HepG2 (cell line): ENCODE data around the gene ANKRD37. TPM values are rescaled to one million over a fixed set of nuclear protein-coding genes. Genes with fewer than 3 reads are reported as not detected.

Source experiments
- ATAC-seq: fragments of 200-7000 bp; cut with Tn5 transposase; 3 replicates; pipeline ENCODE4 v1.9.1; 2020; ENCODE audit warnings: mild to moderate bottlenecking, moderate library complexity
- BruUV-seq: library from RNA; stranded (reverse); fragments of 400-500 nt; replicated peaks from 2 replicates; lab custom pipeline; 2021; lab: Mats Ljungman, UMichigan
- CTCF ChIA-PET: fragments of 300-600 bp; formaldehyde crosslinking; extraction: SDS; loops from one replicate; lab custom pipeline; 2021; ENCODE audit warnings: low total read pairs, inconsistent platforms, low intra/inter-chr PET ratio; lab: Yijun Ruan, JAX
- POLR2A ChIA-PET: fragments of 350-600 bp; sonication (Branson Sonifier 250); formaldehyde crosslinking; loops from one replicate; lab custom pipeline; 2020; ENCODE audit warnings: antibody characterized with exemption, inconsistent platforms; lab: Yijun Ruan, JAX
- DNase-seq: peaks from one replicate; pipeline ENCODE4 v3.0.0-alpha.2; 2015; ENCODE audit warnings: low spot score
- FAIRE-seq: peaks from 3 replicates; lab custom pipeline; 2011; peaks lifted over from hg19 to GRCh38; lab: Jason Lieb, UNC
- H2AFZ ChIP-seq: one replicate; pipeline ENCODE4 v1.6.1; 2011; ENCODE audit warnings: low read length, inconsistent platforms
- H3K27ac ChIP-seq: fragments of 300-600 bp; 3 replicates; pipeline ENCODE4 v1.8.0; 2011; ENCODE audit warnings: mixed run types, mild to moderate bottlenecking, mixed read lengths, low read length, inconsistent platforms; ENCODE audit not compliant: insufficient read depth; ENCODE audit errors: extremely low read length
- H3K27me3 ChIP-seq, 2 experiments: fragments of 200-600 bp in 1 of 2; 2 replicates in 1 of 2; 3 replicates in 1 of 2; pipeline versions ENCODE4 v1.6.0 to v1.8.0; 2011; ENCODE audit warnings: low read length in 2 of 2, mild to moderate bottlenecking in 2 of 2, moderate library complexity in 2 of 2, inconsistent platforms in 1 of 2; ENCODE audit not compliant: insufficient read depth in 2 of 2, control insufficient read depth in 1 of 2
- H3K36me3 ChIP-seq, 2 experiments: fragments of 200-600 bp in 1 of 2; replicated peaks in 1 of 2; 2 replicates in 1 of 2; 3 replicates in 1 of 2; pipeline versions ENCODE4 v1.5.1 to v1.8.0; 2011; ENCODE audit warnings: low read length in 2 of 2, inconsistent platforms in 1 of 2; ENCODE audit not compliant: insufficient read depth in 2 of 2, control insufficient read depth in 1 of 2
- H3K4me1 ChIP-seq: 2 replicates; pipeline ENCODE4 v1.5.1; 2012; ENCODE audit warnings: low read length, inconsistent platforms; ENCODE audit not compliant: insufficient read depth
- H3K4me2 ChIP-seq: 2 replicates; pipeline ENCODE4 v1.6.0; 2011; ENCODE audit warnings: low read depth, low read length, inconsistent platforms
- H3K4me3 ChIP-seq, 3 experiments: fragments of 200-600 bp in 1 of 3; sonication (generic), shearing (Covaris generic) in 1 of 3; replicated peaks in 1 of 3; 2 replicates each; pipeline ENCODE4 v1.5.1; 2011 to 2016; ENCODE audit warnings: low read length in 3 of 3, inconsistent platforms in 2 of 3, low read depth in 2 of 3, mild to moderate bottlenecking in 2 of 3, control low read depth in 1 of 3, mixed read lengths in 1 of 3; ENCODE audit not compliant: insufficient read depth in 1 of 3
- H3K79me2 ChIP-seq: one replicate; pipeline ENCODE4 v1.6.1; 2011; ENCODE audit warnings: low read length, inconsistent platforms; ENCODE audit not compliant: insufficient read depth
- H3K9ac ChIP-seq: 2 replicates; pipeline ENCODE4 v1.6.0; 2011; ENCODE audit warnings: mild to moderate bottlenecking, low read depth, low read length, inconsistent platforms; ENCODE audit not compliant: insufficient read depth
- H3K9me3 ChIP-seq: 2 replicates; pipeline ENCODE4 v1.5.1; 2012; ENCODE audit warnings: mild to moderate bottlenecking, low read length
- H4K20me1 ChIP-seq: 2 replicates; pipeline ENCODE4 v1.6.0; 2011; ENCODE audit warnings: inconsistent platforms, mild to moderate bottlenecking, low read length, moderate library complexity; ENCODE audit not compliant: insufficient read depth
- CCAR2 ChIP-seq: fragments of 200-400 bp; formaldehyde crosslinking; optimal IDR thresholded peaks from 2 replicates; pipeline ENCODE3; 2018; ENCODE audit warnings: low read depth, mild to moderate bottlenecking, low read length, moderate library complexity
- HNRNPLL ChIP-seq: fragments of 200-400 bp; formaldehyde crosslinking; IDR thresholded peaks from 2 replicates; pipeline ENCODE4 v1.6.1; 2017; ENCODE audit warnings: mild to moderate bottlenecking, low read depth, low read length; ENCODE audit not compliant: poor library complexity, severe bottlenecking
- KLF13 ChIP-seq: sonication (generic); formaldehyde crosslinking; IDR thresholded peaks from 2 replicates; pipeline ENCODE4 v1.4.0; 2020; ENCODE audit warnings: mild to moderate bottlenecking, missing genetic modification reagents
- NFRKB ChIP-seq: fragments of 450-650 bp; IDR thresholded peaks from 2 replicates; pipeline ENCODE4 v1.6.1; 2017
- SATB2 ChIP-seq: sonication (generic); formaldehyde crosslinking; IDR thresholded peaks from 2 replicates; pipeline ENCODE4 v1.5.0; 2020; ENCODE audit warnings: missing genetic modification reagents
- SP5 ChIP-seq: IDR thresholded peaks from 2 replicates; pipeline ENCODE4 v1.6.1; 2016; ENCODE audit warnings: low read depth, borderline replicate concordance
- TBX3 ChIP-seq: fragments of 450-650 bp; IDR thresholded peaks from 2 replicates; pipeline ENCODE4 v1.6.1; 2017; ENCODE audit warnings: antibody characterized with exemption, mild to moderate bottlenecking, inconsistent platforms, borderline replicate concordance
- ZNF333 ChIP-seq: sonication (generic); formaldehyde crosslinking; IDR thresholded peaks from 2 replicates; pipeline ENCODE4 v1.4.0; 2020; ENCODE audit warnings: mild to moderate bottlenecking, missing genetic modification reagents, borderline replicate concordance
- ZNF567 ChIP-seq: sonication (generic); formaldehyde crosslinking; IDR thresholded peaks from 2 replicates; pipeline ENCODE4 v1.8.1; 2023; ENCODE audit warnings: mild to moderate bottlenecking, missing genetic modification reagents, borderline replicate concordance
- WGBS: methylation state at CpG from one replicate; pipeline ENCODE4 v1.1.6; 2017; ENCODE audit warnings: low lambda C conversion rate; 5-methylcytosine and 5-hydroxymethylcytosine counted together
- in situ Hi-C: cut with HindIII; loops from 2 replicates; pipeline ENCODE4 v1.10.0; 2017; ENCODE audit warnings: low pct_unique_long_range_greater_than_20kb; ENCODE audit not compliant: extremely low pct_ligation_motif_present
- intact Hi-C: fragments of 100-400 bp; cut with micrococcal nuclease; formaldehyde crosslinking; loops from one replicate; pipeline ENCODE4 v1.10.0; 2022; ENCODE audit not compliant: unreplicated experiment
- polyA plus RNA-seq, 8 experiments: library from polyadenylated mRNA; depleted of rRNA in 3 of 8; stranded (reverse) in 7 of 8; unstranded in 1 of 8; fragments of >200 nt; fragmentation: Illumina TruSeq in 4 of 8; extraction: Trizol in 4 of 8; gene quantifications; 2 replicates each; pipeline versions ENCODE4 v1.2.1 to v1.2.3, GENCODE V29; 2011 to 2016; ENCODE audit warnings: low read depth in 4 of 8, missing spikeins in 1 of 8, mixed read lengths in 1 of 8; ENCODE audit not compliant: insufficient read depth in 1 of 8
- total RNA-seq, 5 experiments: library from RNA; depleted of rRNA; stranded (reverse); fragments of >200 nt; fragmentation: Illumina TruSeq; extraction: Trizol; gene quantifications; 2 replicates each; pipeline ENCODE4 v1.2.3, GENCODE V29; 2016; ENCODE audit warnings: low read depth in 1 of 5
- TF ChIP-seq, protein P1 (sequence below): conservative IDR thresholded peaks from 2 replicates; pipeline ENCODE4 v1.6.1; 2018; ENCODE audit warnings: missing genetic modification reagents
- TF ChIP-seq, protein P2 (sequence below): sonication (generic); formaldehyde crosslinking; conservative IDR thresholded peaks from 2 replicates; pipeline ENCODE4 v1.4.0; 2020; ENCODE audit warnings: missing genetic modification reagents
- TF ChIP-seq, protein P3 (sequence below): sonication (generic); formaldehyde crosslinking; IDR thresholded peaks from 2 replicates; pipeline ENCODE4 v1.4.0; 2020; ENCODE audit warnings: missing genetic modification reagents
- TF ChIP-seq, protein P4 (sequence below): sonication (generic); formaldehyde crosslinking; IDR thresholded peaks from 2 replicates; pipeline ENCODE4 v1.8.0; 2022; ENCODE audit warnings: mild to moderate bottlenecking, missing genetic modification reagents, moderate library complexity
- TF ChIP-seq, protein P5 (sequence below): sonication (generic); formaldehyde crosslinking; IDR thresholded peaks from 2 replicates; pipeline ENCODE4 v1.4.0; 2020; ENCODE audit warnings: missing genetic modification reagents, mild to moderate bottlenecking, borderline replicate concordance

ANKRD37 gene
- total and polyA plus RNA-seq, 2 of the 13 experiments (the other 11 are each of a cell fraction or from before 2014, with no cell fraction given), result 2.2 to 51.4 TPM

DNA sequence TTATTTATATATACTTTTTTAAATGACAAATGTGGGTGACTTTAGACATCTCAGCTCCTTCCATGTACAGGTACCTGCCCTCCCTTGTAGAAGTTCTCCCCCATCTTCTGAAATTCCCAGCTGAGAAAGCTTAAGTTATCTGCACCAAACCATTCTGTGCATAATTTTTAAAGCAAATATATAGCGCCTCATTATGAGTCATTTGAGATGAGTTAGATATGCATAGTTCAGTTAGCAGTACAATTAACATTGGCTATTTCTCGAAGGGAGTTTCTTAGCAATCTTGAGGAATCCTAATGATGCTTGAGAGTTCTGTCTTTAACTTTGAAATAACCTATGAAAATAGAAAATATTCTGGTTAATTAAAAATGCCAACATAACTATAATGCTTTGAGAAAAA, 48.6 kb downstream of the ANKRD37 start:
- Histone ChIP-seq H3K27me3 (no peaks in the 10 kb centered on the region; a peak in 1 of 5 replicates), H2AFZ (no peak overlapping the region), H3K4me2 (no peak overlapping the region), H3K79me2 (no peaks in the 10 kb centered on the region), H3K9me3 (no peaks in the 10 kb centered on the region), H3K4me3 (no peak overlapping the region), H3K4me1 (no peaks in the 10 kb centered on the region), H3K27ac (no peak overlapping the region), H4K20me1 (no peaks in the 10 kb centered on the region), H3K36me3 (no peaks in the 10 kb centered on the region), H3K9ac (no peak overlapping the region)
- DNase-seq (no peak), FAIRE-seq (no peak), ATAC-seq (no peak)
- WGBS, result 15% methylated on average over 2 of the region's 2 CpGs
- ChIA-PET CTCF (no interaction called here), POLR2A (no interaction called here)
- intact Hi-C loops, result no loop called here
- BruUV-seq, result no TSS peak
- in situ Hi-C loops, result no loop called here
- TF ChIP-seq ZNF333 (CRISPR knock-in tag) (no peak), NFRKB (no peak), KLF13 (CRISPR knock-in tag) (no peak), SATB2 (CRISPR knock-in tag) (no peak), HNRNPLL (no peak), CCAR2 (no peak), ZNF567 (CRISPR knock-in tag) (no peak), TBX3 (no peak), SP5 (CRISPR knock-in tag) (no peak)
- TF ChIP-seq, protein P1, sequence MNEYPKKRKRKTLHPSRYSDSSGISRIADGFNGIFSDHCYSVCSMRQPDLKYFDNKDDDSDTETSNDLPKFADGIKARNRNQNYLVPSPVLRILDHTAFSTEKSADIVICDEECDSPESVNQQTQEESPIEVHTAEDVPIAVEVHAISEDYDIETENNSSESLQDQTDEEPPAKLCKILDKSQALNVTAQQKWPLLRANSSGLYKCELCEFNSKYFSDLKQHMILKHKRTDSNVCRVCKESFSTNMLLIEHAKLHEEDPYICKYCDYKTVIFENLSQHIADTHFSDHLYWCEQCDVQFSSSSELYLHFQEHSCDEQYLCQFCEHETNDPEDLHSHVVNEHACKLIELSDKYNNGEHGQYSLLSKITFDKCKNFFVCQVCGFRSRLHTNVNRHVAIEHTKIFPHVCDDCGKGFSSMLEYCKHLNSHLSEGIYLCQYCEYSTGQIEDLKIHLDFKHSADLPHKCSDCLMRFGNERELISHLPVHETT, result no peak
- TF ChIP-seq, protein P2, sequence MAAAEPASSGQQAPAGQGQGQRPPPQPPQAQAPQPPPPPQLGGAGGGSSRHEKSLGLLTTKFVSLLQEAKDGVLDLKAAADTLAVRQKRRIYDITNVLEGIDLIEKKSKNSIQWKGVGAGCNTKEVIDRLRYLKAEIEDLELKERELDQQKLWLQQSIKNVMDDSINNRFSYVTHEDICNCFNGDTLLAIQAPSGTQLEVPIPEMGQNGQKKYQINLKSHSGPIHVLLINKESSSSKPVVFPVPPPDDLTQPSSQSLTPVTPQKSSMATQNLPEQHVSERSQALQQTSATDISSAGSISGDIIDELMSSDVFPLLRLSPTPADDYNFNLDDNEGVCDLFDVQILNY, result no peak
- TF ChIP-seq, protein P3, sequence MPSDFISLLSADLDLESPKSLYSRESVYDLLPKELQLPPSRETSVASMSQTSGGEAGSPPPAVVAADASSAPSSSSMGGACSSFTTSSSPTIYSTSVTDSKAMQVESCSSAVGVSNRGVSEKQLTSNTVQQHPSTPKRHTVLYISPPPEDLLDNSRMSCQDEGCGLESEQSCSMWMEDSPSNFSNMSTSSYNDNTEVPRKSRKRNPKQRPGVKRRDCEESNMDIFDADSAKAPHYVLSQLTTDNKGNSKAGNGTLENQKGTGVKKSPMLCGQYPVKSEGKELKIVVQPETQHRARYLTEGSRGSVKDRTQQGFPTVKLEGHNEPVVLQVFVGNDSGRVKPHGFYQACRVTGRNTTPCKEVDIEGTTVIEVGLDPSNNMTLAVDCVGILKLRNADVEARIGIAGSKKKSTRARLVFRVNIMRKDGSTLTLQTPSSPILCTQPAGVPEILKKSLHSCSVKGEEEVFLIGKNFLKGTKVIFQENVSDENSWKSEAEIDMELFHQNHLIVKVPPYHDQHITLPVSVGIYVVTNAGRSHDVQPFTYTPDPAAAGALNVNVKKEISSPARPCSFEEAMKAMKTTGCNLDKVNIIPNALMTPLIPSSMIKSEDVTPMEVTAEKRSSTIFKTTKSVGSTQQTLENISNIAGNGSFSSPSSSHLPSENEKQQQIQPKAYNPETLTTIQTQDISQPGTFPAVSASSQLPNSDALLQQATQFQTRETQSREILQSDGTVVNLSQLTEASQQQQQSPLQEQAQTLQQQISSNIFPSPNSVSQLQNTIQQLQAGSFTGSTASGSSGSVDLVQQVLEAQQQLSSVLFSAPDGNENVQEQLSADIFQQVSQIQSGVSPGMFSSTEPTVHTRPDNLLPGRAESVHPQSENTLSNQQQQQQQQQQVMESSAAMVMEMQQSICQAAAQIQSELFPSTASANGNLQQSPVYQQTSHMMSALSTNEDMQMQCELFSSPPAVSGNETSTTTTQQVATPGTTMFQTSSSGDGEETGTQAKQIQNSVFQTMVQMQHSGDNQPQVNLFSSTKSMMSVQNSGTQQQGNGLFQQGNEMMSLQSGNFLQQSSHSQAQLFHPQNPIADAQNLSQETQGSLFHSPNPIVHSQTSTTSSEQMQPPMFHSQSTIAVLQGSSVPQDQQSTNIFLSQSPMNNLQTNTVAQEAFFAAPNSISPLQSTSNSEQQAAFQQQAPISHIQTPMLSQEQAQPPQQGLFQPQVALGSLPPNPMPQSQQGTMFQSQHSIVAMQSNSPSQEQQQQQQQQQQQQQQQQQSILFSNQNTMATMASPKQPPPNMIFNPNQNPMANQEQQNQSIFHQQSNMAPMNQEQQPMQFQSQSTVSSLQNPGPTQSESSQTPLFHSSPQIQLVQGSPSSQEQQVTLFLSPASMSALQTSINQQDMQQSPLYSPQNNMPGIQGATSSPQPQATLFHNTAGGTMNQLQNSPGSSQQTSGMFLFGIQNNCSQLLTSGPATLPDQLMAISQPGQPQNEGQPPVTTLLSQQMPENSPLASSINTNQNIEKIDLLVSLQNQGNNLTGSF (CRISPR knock-in tag), result no peak
- TF ChIP-seq, protein P4, sequence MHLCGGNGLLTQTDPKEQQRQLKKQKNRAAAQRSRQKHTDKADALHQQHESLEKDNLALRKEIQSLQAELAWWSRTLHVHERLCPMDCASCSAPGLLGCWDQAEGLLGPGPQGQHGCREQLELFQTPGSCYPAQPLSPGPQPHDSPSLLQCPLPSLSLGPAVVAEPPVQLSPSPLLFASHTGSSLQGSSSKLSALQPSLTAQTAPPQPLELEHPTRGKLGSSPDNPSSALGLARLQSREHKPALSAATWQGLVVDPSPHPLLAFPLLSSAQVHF (CRISPR knock-in tag), result no peak
- TF ChIP-seq, protein P5, sequence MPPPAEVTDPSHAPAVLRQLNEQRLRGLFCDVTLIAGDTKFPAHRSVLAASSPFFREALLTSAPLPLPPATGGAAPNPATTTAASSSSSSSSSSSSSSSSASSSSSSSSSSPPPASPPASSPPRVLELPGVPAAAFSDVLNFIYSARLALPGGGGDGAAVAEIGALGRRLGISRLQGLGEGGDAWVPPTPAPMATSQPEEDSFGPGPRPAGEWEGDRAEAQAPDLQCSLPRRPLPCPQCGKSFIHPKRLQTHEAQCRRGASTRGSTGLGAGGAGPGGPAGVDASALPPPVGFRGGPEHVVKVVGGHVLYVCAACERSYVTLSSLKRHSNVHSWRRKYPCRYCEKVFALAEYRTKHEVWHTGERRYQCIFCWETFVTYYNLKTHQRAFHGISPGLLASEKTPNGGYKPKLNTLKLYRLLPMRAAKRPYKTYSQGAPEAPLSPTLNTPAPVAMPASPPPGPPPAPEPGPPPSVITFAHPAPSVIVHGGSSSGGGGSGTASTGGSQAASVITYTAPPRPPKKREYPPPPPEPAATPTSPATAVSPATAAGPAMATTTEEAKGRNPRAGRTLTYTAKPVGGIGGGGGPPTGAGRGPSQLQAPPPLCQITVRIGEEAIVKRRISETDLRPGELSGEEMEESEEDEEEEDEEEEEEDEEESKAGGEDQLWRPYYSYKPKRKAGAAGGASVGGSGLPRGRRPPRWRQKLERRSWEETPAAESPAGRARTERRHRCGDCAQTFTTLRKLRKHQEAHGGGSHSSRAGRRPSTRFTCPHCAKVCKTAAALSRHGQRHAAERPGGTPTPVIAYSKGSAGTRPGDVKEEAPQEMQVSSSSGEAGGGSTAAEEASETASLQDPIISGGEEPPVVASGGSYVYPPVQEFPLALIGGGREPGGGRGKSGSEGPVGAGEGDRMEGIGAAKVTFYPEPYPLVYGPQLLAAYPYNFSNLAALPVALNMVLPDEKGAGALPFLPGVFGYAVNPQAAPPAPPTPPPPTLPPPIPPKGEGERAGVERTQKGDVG (CRISPR knock-in tag), result no peak
